H9 (cell line): Measurements from ENCODE around the gene CYP27C1. TPM values are rescaled to one million over a fixed set of nuclear protein-coding genes. Genes with fewer than 3 reads are reported as not detected.

Experiments
- DNase-seq: peaks from one replicate; pipeline ENCODE4 v3.0.0-alpha.2; 2017
- H2AFZ ChIP-seq: one replicate; pipeline ENCODE4 v1.6.1; 2013; ENCODE audit warnings: mild to moderate bottlenecking, low read length, control low read depth, moderate library complexity
- H2AK5ac ChIP-seq: 2 replicates; pipeline ENCODE4 v1.6.1; 2013; ENCODE audit warnings: low read length, control low read depth, mixed read lengths; ENCODE audit not compliant: insufficient read length
- H2BK120ac ChIP-seq: one replicate; pipeline ENCODE4 v1.6.1; 2013; ENCODE audit warnings: low read depth, mild to moderate bottlenecking, low read length, control low read depth, inconsistent platforms; ENCODE audit not compliant: poor library complexity, severe bottlenecking
- H2BK12ac ChIP-seq: 2 replicates; pipeline ENCODE4 v1.6.1; 2013; ENCODE audit warnings: low read length, control low read depth, mixed read lengths, low read depth; ENCODE audit not compliant: insufficient read length
- H2BK15ac ChIP-seq: 2 replicates; pipeline ENCODE4 v1.6.1; 2013; ENCODE audit warnings: low read depth, low read length, control low read depth
- H2BK20ac ChIP-seq: one replicate; pipeline ENCODE4 v1.6.1; 2013; ENCODE audit warnings: low read depth, mild to moderate bottlenecking, low read length, control low read depth, inconsistent platforms; ENCODE audit not compliant: poor library complexity, severe bottlenecking
- H2BK5ac ChIP-seq: 2 replicates; pipeline ENCODE4 v1.6.1; 2013; ENCODE audit warnings: low read length, control low read depth, mixed read lengths; ENCODE audit not compliant: insufficient read length
- H3K14ac ChIP-seq: 2 replicates; pipeline ENCODE4 v1.6.1; 2013; ENCODE audit warnings: low read length, control low read depth; ENCODE audit not compliant: insufficient read depth
- H3K18ac ChIP-seq: 2 replicates; pipeline ENCODE4 v1.6.1; 2013; ENCODE audit warnings: low read depth, mild to moderate bottlenecking, mixed read lengths, low read length, control low read depth; ENCODE audit not compliant: insufficient read length
- H3K23ac ChIP-seq: 2 replicates; pipeline ENCODE4 v1.6.1; 2013; ENCODE audit warnings: low read length, control low read depth, mixed read lengths, low read depth; ENCODE audit not compliant: insufficient read length
- H3K23me2 ChIP-seq: 2 replicates; pipeline ENCODE4 v1.6.1; 2013; ENCODE audit warnings: low read depth, mild to moderate bottlenecking, mixed read lengths, low read length, control low read depth; ENCODE audit not compliant: insufficient read length, poor library complexity, severe bottlenecking
- H3K27ac ChIP-seq: 2 replicates; pipeline ENCODE4 v1.5.1; 2013; ENCODE audit warnings: low read length, control low read depth, mixed read lengths, low read depth; ENCODE audit not compliant: insufficient read length
- H3K27me3 ChIP-seq: 2 replicates; pipeline ENCODE4 v1.6.1; 2013; ENCODE audit warnings: low read length, control low read depth, inconsistent platforms; ENCODE audit not compliant: insufficient read depth
- H3K4ac ChIP-seq: 2 replicates; pipeline ENCODE4 v1.6.1; 2013; ENCODE audit warnings: low read depth, mild to moderate bottlenecking, control low read depth, inconsistent platforms, low read length, moderate library complexity
- H3K4me1 ChIP-seq: 2 replicates; pipeline ENCODE4 v1.6.1; 2013; ENCODE audit warnings: low read length, control low read depth, inconsistent platforms; ENCODE audit not compliant: insufficient read depth
- H3K4me2 ChIP-seq: 2 replicates; pipeline ENCODE4 v1.6.1; 2013; ENCODE audit warnings: low read length, control low read depth, mixed read lengths; ENCODE audit not compliant: insufficient read length, insufficient read depth
- H3K56ac ChIP-seq: 2 replicates; pipeline ENCODE4 v1.6.1; 2013; ENCODE audit warnings: low read depth, mild to moderate bottlenecking, mixed read lengths, low read length, control low read depth; ENCODE audit not compliant: insufficient read length
- H3K79me1 ChIP-seq: 2 replicates; pipeline ENCODE4 v1.6.1; 2013; ENCODE audit warnings: low read depth, mild to moderate bottlenecking, moderate library complexity, low read length, control low read depth, inconsistent platforms; ENCODE audit not compliant: insufficient read depth, poor library complexity, severe bottlenecking
- H3K79me2 ChIP-seq: 2 replicates; pipeline ENCODE4 v1.6.1; 2013; ENCODE audit warnings: low read length, control low read depth, inconsistent platforms; ENCODE audit not compliant: insufficient read depth
- H3K9ac ChIP-seq: 2 replicates; pipeline ENCODE4 v1.6.1; 2013; ENCODE audit warnings: low read length, control low read depth, mixed read lengths; ENCODE audit not compliant: insufficient read length; ENCODE audit errors: extremely low read depth
- H3K9me3 ChIP-seq: one replicate; pipeline ENCODE4 v1.6.1; 2013; ENCODE audit warnings: low read depth, low read length, inconsistent platforms; ENCODE audit not compliant: control insufficient read depth
- H3T11ph ChIP-seq: one replicate; pipeline ENCODE4 v1.6.1; 2013; ENCODE audit warnings: mild to moderate bottlenecking, low read length, control low read depth, inconsistent platforms
- H4K20me1 ChIP-seq: one replicate; pipeline ENCODE4 v1.6.1; 2013; ENCODE audit not compliant: control insufficient read depth, insufficient read length, insufficient read depth
- H4K5ac ChIP-seq: 2 replicates; pipeline ENCODE4 v1.6.1; 2013; ENCODE audit warnings: low read depth, mild to moderate bottlenecking, mixed read lengths, low read length, control low read depth; ENCODE audit not compliant: insufficient read length
- H4K8ac ChIP-seq: replicated peaks from 2 replicates; pipeline ENCODE4 v1.6.1; 2013; ENCODE audit warnings: low read length, control low read depth, mixed read lengths, low read depth; ENCODE audit not compliant: insufficient read length
- H4K91ac ChIP-seq: 2 replicates; pipeline ENCODE4 v1.6.1; 2013; ENCODE audit warnings: low read depth, mild to moderate bottlenecking, moderate library complexity, mixed read lengths, low read length, control low read depth; ENCODE audit not compliant: insufficient read length
- H3K27ac Mint-ChIP-seq, 3 experiments: 2 replicates in 2 of 3; 3 replicates in 1 of 3; pipeline ENCODE4 v1.8.0; 2020 to 2021; ENCODE audit warnings: mixed read lengths in 3 of 3, mild to moderate bottlenecking in 1 of 3, moderate library complexity in 1 of 3
- H3K27me3 Mint-ChIP-seq: 2 replicates; pipeline ENCODE4 v1.8.0; 2021; ENCODE audit warnings: low read depth, mild to moderate bottlenecking, moderate library complexity, mixed read lengths
- H3K36me3 Mint-ChIP-seq, 3 experiments: 2 replicates in 2 of 3; 3 replicates in 1 of 3; pipeline ENCODE4 v1.8.0; 2020 to 2021; ENCODE audit warnings: low read depth in 3 of 3, mixed read lengths in 3 of 3; ENCODE audit not compliant: insufficient read depth in 1 of 3
- H3K4me1 Mint-ChIP-seq, 2 experiments: 2 replicates each; pipeline ENCODE4 v1.8.0; 2020; ENCODE audit warnings: mixed read lengths in 2 of 2
- H3K4me3 Mint-ChIP-seq, 2 experiments: 2 replicates in 1 of 2; 3 replicates in 1 of 2; pipeline ENCODE4 v1.8.0; 2020 to 2021; ENCODE audit warnings: mild to moderate bottlenecking in 2 of 2, mixed read lengths in 2 of 2, moderate library complexity in 1 of 2
- H3K9me3 Mint-ChIP-seq, 2 experiments: 2 replicates in 1 of 2; 3 replicates in 1 of 2; pipeline ENCODE4 v1.8.0; 2020; ENCODE audit warnings: mild to moderate bottlenecking in 2 of 2, mixed read lengths in 2 of 2, moderate library complexity in 1 of 2
- WGBS: extraction: QIAGEN DNeasy Blood & Tissue Kit; methylation state at CpG from one replicate; pipeline ENCODE4 v1.1.7; 2013; ENCODE audit warnings: missing lambda C conversion rate, low lambda C conversion rate, mixed read lengths; ENCODE audit not compliant: insufficient read length; ENCODE audit errors: extremely low coverage; 5-methylcytosine and 5-hydroxymethylcytosine counted together
- total RNA-seq: library from RNA; stranded (reverse); gene quantifications from 2 replicates; pipeline ENCODE4 v1.2.1, GENCODE V29; 2021
- TF ChIP-seq, protein P1 (sequence below): fragments of 200-600 bp; sonication (generic); conservative IDR thresholded peaks from 3 replicates; pipeline ENCODE4 v1.8.0; 2021; ENCODE audit warnings: antibody characterized with exemption, mild to moderate bottlenecking

CYP27C1 gene
- total RNA-seq, 1 experiment from 2014 or later, result 2.3 TPM

DNA sequence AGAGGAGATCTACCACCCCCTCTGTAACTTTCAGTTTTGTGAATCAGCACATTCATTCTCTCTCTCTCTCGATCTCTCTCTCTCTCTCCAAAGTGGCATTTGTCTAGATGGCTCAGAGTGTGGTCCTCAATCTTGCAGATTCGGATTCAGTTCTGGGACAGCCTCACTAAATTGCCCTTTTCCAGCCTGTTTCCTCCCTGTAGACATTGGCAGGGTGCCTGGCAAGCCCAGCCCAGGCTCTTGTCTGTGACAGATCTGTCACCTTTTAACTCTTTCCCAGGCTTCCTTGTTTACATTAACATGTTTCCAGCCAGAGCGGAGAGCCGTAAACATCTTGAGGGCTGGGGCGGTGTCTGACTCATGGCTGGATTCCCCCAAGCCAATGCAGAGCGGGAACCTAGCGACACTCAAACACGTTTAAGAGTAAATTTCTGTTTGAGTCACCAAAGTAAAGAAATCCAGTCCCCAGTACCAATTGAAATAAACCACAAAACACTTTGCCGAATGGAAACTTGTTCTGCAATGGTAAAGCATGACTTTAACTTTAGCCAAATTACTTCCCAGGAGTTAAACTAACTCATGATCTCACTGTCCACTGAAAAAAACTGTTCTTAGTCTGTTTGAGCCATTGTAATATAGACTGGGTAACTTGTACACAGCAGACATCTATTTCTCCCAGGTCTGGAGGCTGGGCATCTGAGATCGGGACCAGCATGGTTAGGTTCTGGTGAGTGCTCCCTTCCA is 6.6 kb upstream of the CYP27C1 start:
- Histone ChIP-seq H2BK120ac (no peak overlapping the region), H3K79me1 (no peaks in the 10 kb centered on the region), H2BK5ac (no peak overlapping the region), H2BK12ac (no peak overlapping the region), H3K4ac (no peak overlapping the region), H4K20me1 (no peaks in the 10 kb centered on the region), H3K14ac (no peak overlapping the region), H3K4me2 (no peak overlapping the region), H3K4me1 (peaks cover 3% of the 10 kb centered on the region; the same call in 1 of the 2 replicates), H3K9me3 (no peaks in the 10 kb centered on the region), H4K5ac (no peak overlapping the region), H3T11ph (no peak overlapping the region), H3K9ac (no peak overlapping the region), H3K27ac (no peak overlapping the region), H3K79me2 (no peaks in the 10 kb centered on the region), H3K56ac (no peak overlapping the region), H2AK5ac (no peak overlapping the region), H3K23ac (no peak overlapping the region), H4K91ac (no peak overlapping the region), H3K18ac (no peak overlapping the region), H3K27me3 (no peaks in the 10 kb centered on the region), H3K23me2 (no peaks in the 10 kb centered on the region), H2AFZ (no peak overlapping the region), H4K8ac (no peak overlapping the region), H2BK20ac (no peak overlapping the region), H2BK15ac (no peak overlapping the region)
- H3K36me3 Mint-ChIP-seq, result no peaks in the 10 kb centered on the region
- no peak overlapping the region for H3K4me3 Mint-ChIP-seq
- DNase-seq, result no peak
- H3K9me3 Mint-ChIP-seq, result no peaks in the 10 kb centered on the region
- peaks cover 12% of the 10 kb centered on the region for H3K27me3 Mint-ChIP-seq
- no CpG with 5 or more reads among the region's 10 CpGs for WGBS
- no peak overlapping the region; a peak in 1 of 7 replicates for H3K27ac Mint-ChIP-seq
- H3K4me1 Mint-ChIP-seq, result peaks cover 15 to 20% of the 10 kb centered on the region in 2 experiments
- TF ChIP-seq, protein P1, sequence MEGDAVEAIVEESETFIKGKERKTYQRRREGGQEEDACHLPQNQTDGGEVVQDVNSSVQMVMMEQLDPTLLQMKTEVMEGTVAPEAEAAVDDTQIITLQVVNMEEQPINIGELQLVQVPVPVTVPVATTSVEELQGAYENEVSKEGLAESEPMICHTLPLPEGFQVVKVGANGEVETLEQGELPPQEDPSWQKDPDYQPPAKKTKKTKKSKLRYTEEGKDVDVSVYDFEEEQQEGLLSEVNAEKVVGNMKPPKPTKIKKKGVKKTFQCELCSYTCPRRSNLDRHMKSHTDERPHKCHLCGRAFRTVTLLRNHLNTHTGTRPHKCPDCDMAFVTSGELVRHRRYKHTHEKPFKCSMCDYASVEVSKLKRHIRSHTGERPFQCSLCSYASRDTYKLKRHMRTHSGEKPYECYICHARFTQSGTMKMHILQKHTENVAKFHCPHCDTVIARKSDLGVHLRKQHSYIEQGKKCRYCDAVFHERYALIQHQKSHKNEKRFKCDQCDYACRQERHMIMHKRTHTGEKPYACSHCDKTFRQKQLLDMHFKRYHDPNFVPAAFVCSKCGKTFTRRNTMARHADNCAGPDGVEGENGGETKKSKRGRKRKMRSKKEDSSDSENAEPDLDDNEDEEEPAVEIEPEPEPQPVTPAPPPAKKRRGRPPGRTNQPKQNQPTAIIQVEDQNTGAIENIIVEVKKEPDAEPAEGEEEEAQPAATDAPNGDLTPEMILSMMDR, result no peak
